IMR-90 (cell line): ENCODE results near the gene PTPRO. TPM values are rescaled to one million over a fixed set of nuclear protein-coding genes. Genes with fewer than 3 reads are reported as not detected.

Source experiments
- ATAC-seq: fragments of 200-7000 bp; cut with Tn5 transposase; 2 replicates; pipeline ENCODE4 v1.9.1; 2020; ENCODE audit warnings: low read depth, mild to moderate bottlenecking, moderate library complexity
- BruUV-seq: library from RNA; stranded (reverse); fragments of 400-500 nt; replicated peaks from 2 replicates; lab custom pipeline; 2021; lab: Mats Ljungman, UMichigan
- CTCF ChIA-PET: fragments of 300-600 bp; formaldehyde crosslinking; extraction: SDS; loops from one replicate; lab custom pipeline; 2021; ENCODE audit warnings: antibody characterized with exemption; lab: Yijun Ruan, JAX
- POLR2A ChIA-PET: fragments of 300-600 bp; sonication (Branson Sonifier 250); formaldehyde crosslinking; loops from one replicate; lab custom pipeline; 2022; ENCODE audit warnings: antibody characterized with exemption; ENCODE audit not compliant: unreplicated experiment; lab: Charles Lee
- DNase-seq: peaks from one replicate; pipeline ENCODE4 v3.0.0; 2013
- H2AFZ ChIP-seq: replicated peaks from 2 replicates; pipeline ENCODE3; 2013; ENCODE audit warnings: low read length, mild to moderate bottlenecking; ENCODE audit not compliant: poor library complexity
- H2AK5ac ChIP-seq: 2 replicates; pipeline ENCODE4 v1.6.1; 2013; ENCODE audit warnings: low read depth, low read length, inconsistent platforms
- H2AK9ac ChIP-seq: replicated peaks from 2 replicates; pipeline ENCODE3; 2013; ENCODE audit warnings: mild to moderate bottlenecking, low read depth, low read length, moderate library complexity; ENCODE audit not compliant: poor library complexity
- H2BK120ac ChIP-seq: 2 replicates; pipeline ENCODE4 v1.6.1; 2013; ENCODE audit warnings: low read depth, low read length, inconsistent platforms
- H2BK15ac ChIP-seq: 3 replicates; pipeline ENCODE4 v1.6.1; 2013; ENCODE audit warnings: low read depth, low read length, inconsistent platforms
- H2BK20ac ChIP-seq: 2 replicates; pipeline ENCODE4 v1.6.1; 2013; ENCODE audit warnings: low read depth, mild to moderate bottlenecking, inconsistent platforms, low read length, moderate library complexity
- H2BK5ac ChIP-seq: 2 replicates; pipeline ENCODE4 v1.6.1; 2013; ENCODE audit warnings: mild to moderate bottlenecking, low read depth, low read length, inconsistent platforms; ENCODE audit not compliant: poor library complexity, severe bottlenecking
- H3K14ac ChIP-seq: replicated peaks from 2 replicates; pipeline ENCODE4 v1.6.1; 2013; ENCODE audit warnings: low read depth, low read length, inconsistent platforms
- H3K18ac ChIP-seq: 2 replicates; pipeline ENCODE4 v1.6.1; 2013; ENCODE audit warnings: low read depth, low read length, control low read depth
- H3K23ac ChIP-seq: 2 replicates; pipeline ENCODE4 v1.6.1; 2013; ENCODE audit warnings: low read depth, low read length, inconsistent platforms
- H3K27ac ChIP-seq: 2 replicates; pipeline ENCODE4 v1.5.1; 2013; ENCODE audit warnings: mild to moderate bottlenecking, control low read depth, low read length; ENCODE audit not compliant: insufficient read depth
- H3K27me3 ChIP-seq: 2 replicates; pipeline ENCODE4 v1.6.1; 2013; ENCODE audit warnings: low read length; ENCODE audit not compliant: control insufficient read depth, insufficient read depth
- H3K36me3 ChIP-seq: 2 replicates; pipeline ENCODE4 v1.6.1; 2013; ENCODE audit warnings: low read length, mixed read lengths; ENCODE audit not compliant: control insufficient read depth, insufficient read depth
- H3K4ac ChIP-seq: 2 replicates; pipeline ENCODE4 v1.6.1; 2013; ENCODE audit warnings: low read depth, low read length, inconsistent platforms
- H3K4me1 ChIP-seq: 2 replicates; pipeline ENCODE4 v1.6.1; 2013; ENCODE audit warnings: low read length, mixed read lengths; ENCODE audit not compliant: control insufficient read depth, insufficient read depth
- H3K4me2 ChIP-seq: 2 replicates; pipeline ENCODE4 v1.6.1; 2013; ENCODE audit warnings: low read depth, mild to moderate bottlenecking, control low read depth, low read length, moderate library complexity
- H3K4me3 ChIP-seq: 2 replicates; pipeline ENCODE4 v1.5.1; 2013; ENCODE audit warnings: low read depth, mild to moderate bottlenecking, control low read depth, low read length, moderate library complexity; ENCODE audit not compliant: insufficient read depth
- H3K56ac ChIP-seq: 2 replicates; pipeline ENCODE4 v1.6.1; 2013; ENCODE audit warnings: low read length, inconsistent platforms; ENCODE audit not compliant: insufficient read depth; ENCODE audit errors: extremely low read depth
- H3K79me1 ChIP-seq, 2 experiments: 2 replicates each; pipeline ENCODE4 v1.6.1; 2013; ENCODE audit warnings: low read length in 2 of 2, inconsistent platforms in 1 of 2, low read depth in 1 of 2
- H3K9ac ChIP-seq: 2 replicates; pipeline ENCODE4 v1.6.1; 2013; ENCODE audit warnings: low read depth, low read length, control low read depth
- H3K9me1 ChIP-seq: 2 replicates; pipeline ENCODE4 v1.6.1; 2013; ENCODE audit warnings: low read length, inconsistent platforms; ENCODE audit not compliant: insufficient read depth
- H3K9me3 ChIP-seq: 2 replicates; pipeline ENCODE4 v1.6.1; 2013; ENCODE audit warnings: low read length; ENCODE audit not compliant: control insufficient read depth, insufficient read depth
- H4K20me1 ChIP-seq: 2 replicates; pipeline ENCODE4 v1.6.1; 2013; ENCODE audit warnings: low read length, inconsistent platforms; ENCODE audit not compliant: insufficient read depth
- H4K5ac ChIP-seq: 2 replicates; pipeline ENCODE4 v1.6.1; 2013; ENCODE audit warnings: mild to moderate bottlenecking, low read depth, low read length, control low read depth
- H4K8ac ChIP-seq, 2 experiments: 2 replicates each; pipeline ENCODE4 v1.6.1; 2013; ENCODE audit warnings: low read depth in 2 of 2, low read length in 2 of 2, control low read depth in 1 of 2, inconsistent platforms in 1 of 2
- H4K91ac ChIP-seq: 2 replicates; pipeline ENCODE4 v1.6.1; 2013; ENCODE audit warnings: low read depth, low read length, inconsistent platforms; ENCODE audit not compliant: insufficient read depth
- BHLHE40 ChIP-seq: fragments of 150-350 bp; IDR thresholded peaks from 2 replicates; pipeline ENCODE4 v1.6.1; 2016; ENCODE audit warnings: mild to moderate bottlenecking, low read depth, low read length
- RAD21 ChIP-seq: IDR thresholded peaks from 2 replicates; pipeline ENCODE4 v1.6.1; 2012; ENCODE audit warnings: low read length, improper control_type of control experiment
- SMC3 ChIP-seq: fragments of 150-350 bp; IDR thresholded peaks from 2 replicates; pipeline ENCODE4 v1.6.1; 2016; ENCODE audit warnings: low read depth, mild to moderate bottlenecking, antibody characterized with exemption, low read length, moderate library complexity
- WGBS, 2 experiments: methylation state at CpG; one replicate each; pipeline versions ENCODE4 v1.1.5 to v1.1.7; 2013; ENCODE audit warnings: missing lambda C conversion rate in 2 of 2; ENCODE audit not compliant: insufficient read length in 1 of 2; ENCODE audit errors: extremely low coverage in 2 of 2; 5-methylcytosine and 5-hydroxymethylcytosine counted together
- dilution Hi-C: fragments of 300-500 bp; cut with HindIII; formaldehyde crosslinking; loops from one replicate; pipeline ENCODE4 v1.14.3; 2018; ENCODE audit warnings: low sequenced_read_pairs; ENCODE audit not compliant: unreplicated experiment
- in situ Hi-C: fragments of 300-500 bp; cut with MboI; formaldehyde crosslinking; loops from 3 replicates; pipeline ENCODE4 v1.14.3; 2019; ENCODE audit warnings: low sequenced_read_pairs, inconsistent platforms, mixed read lengths
- intact Hi-C: fragments of 100-400 bp; cut with micrococcal nuclease; formaldehyde crosslinking; loops from 2 replicates; pipeline ENCODE4 v1.10.0; 2022
- polyA plus RNA-seq, 3 experiments: library from polyadenylated mRNA; depleted of rRNA; stranded (reverse); fragments of >200 nt; gene quantifications; 2 replicates each; pipeline ENCODE4 v1.2.3, GENCODE V29; 2012; ENCODE audit warnings: low replicate concordance in 1 of 3
- total RNA-seq: library from RNA; depleted of rRNA; stranded (reverse); fragments of >200 nt; gene quantifications from 2 replicates; pipeline ENCODE4 v1.2.3, GENCODE V29; 2012
- TF ChIP-seq, protein P1 (sequence below): conservative IDR thresholded peaks from 2 replicates; pipeline ENCODE4 v1.5.1; 2012; ENCODE audit warnings: mild to moderate bottlenecking, low read depth, low read length, improper control_type of control experiment

Gene PTPRO
- total and polyA plus RNA-seq, 2 of the 4 experiments (the other 2 are of a cell fraction), result 0.03 to 0.18 TPM

DNA sequence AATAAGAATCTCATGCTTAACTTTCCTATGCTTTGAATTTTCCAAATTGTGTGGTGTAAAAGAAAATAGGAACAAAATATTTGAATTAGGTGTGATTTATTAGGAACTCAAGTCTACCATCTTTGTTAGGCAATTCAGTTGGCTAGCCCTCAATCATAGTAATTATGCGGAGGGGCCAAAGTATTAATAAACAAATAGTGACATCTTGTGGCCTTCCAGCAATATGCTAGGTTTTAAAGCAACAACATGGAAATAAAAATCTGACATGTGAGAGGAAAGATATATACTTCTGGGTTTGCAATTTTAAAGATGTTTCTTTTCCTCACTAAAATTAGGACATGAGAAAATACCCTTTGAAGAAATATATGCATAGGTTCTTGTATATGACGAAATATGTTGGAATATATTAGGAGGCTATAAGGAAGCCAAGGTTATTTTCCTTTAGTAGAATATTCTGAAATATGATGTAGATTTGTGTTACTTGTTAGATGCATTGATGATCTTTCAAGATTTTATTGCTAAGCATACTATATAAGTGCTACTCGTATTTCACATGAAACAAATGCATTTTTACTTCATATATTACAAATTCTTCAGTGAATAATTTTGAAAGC is 200.4 kb downstream of the PTPRO start:
- Histone ChIP-seq H3K9me3 (no peaks in the 10 kb centered on the region), H3K9ac (no peak overlapping the region), H3K9me1 (no peaks in the 10 kb centered on the region), H3K36me3 (no peaks in the 10 kb centered on the region), H3K4me1 (no peaks in the 10 kb centered on the region), H3K14ac (no peak overlapping the region), H2AK5ac (no peak overlapping the region), H3K23ac (no peak overlapping the region), H4K20me1 (no peaks in the 10 kb centered on the region), H3K4ac (no peak overlapping the region), H2BK5ac (no peak overlapping the region), H4K91ac (no peak overlapping the region), H3K4me2 (no peak overlapping the region), H2AK9ac (no peak overlapping the region), H3K18ac (no peak overlapping the region), H2BK15ac (no peak overlapping the region), H3K27ac (no peak overlapping the region), H3K56ac (no peak overlapping the region), H4K5ac (no peak overlapping the region), H3K4me3 (no peak overlapping the region), H3K27me3 (peaks cover 15% of the 10 kb centered on the region), H2AFZ (no peak overlapping the region), H2BK20ac (no peak overlapping the region), H3K79me1 (no peaks in the 10 kb centered on the region), H2BK120ac (no peak overlapping the region), H4K8ac (no peak overlapping the region)
- dilution Hi-C loops, result no loop called here
- POLR2A ChIA-PET, result no interaction called here
- TF ChIP-seq SMC3 (peak; percentile 40), BHLHE40 (no peak), RAD21 (peak; percentile 64)
- TF ChIP-seq, protein P1, sequence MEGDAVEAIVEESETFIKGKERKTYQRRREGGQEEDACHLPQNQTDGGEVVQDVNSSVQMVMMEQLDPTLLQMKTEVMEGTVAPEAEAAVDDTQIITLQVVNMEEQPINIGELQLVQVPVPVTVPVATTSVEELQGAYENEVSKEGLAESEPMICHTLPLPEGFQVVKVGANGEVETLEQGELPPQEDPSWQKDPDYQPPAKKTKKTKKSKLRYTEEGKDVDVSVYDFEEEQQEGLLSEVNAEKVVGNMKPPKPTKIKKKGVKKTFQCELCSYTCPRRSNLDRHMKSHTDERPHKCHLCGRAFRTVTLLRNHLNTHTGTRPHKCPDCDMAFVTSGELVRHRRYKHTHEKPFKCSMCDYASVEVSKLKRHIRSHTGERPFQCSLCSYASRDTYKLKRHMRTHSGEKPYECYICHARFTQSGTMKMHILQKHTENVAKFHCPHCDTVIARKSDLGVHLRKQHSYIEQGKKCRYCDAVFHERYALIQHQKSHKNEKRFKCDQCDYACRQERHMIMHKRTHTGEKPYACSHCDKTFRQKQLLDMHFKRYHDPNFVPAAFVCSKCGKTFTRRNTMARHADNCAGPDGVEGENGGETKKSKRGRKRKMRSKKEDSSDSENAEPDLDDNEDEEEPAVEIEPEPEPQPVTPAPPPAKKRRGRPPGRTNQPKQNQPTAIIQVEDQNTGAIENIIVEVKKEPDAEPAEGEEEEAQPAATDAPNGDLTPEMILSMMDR, result peak; percentile 61
- intact Hi-C loops, result loop anchor here (1.0 to 10.0 kb wide), 4 partner anchors 246 to 800 kb away; no protein-coding TSS in a partner anchor
- CTCF ChIA-PET, result interaction anchor here (0.6 to 1.4 kb wide), 4 partner anchors 10 to 247 kb away, joined by 3 to 7 read pairs (median 3); no protein-coding TSS in a partner anchor
- in situ Hi-C loops, result loop anchor here (5.0 kb wide), 1 partner anchor 250 kb away; no protein-coding TSS in a partner anchor
- WGBS, 2 experiments, result no CpG with 5 or more reads among the region's 3 CpGs
- BruUV-seq, result no TSS peak
- no peak for ATAC-seq
- peak; percentile 34 for DNase-seq
